Neural progenitor cell (in vitro differentiated cells): ENCODE measurements around the gene POLE3. TPM values are rescaled to one million over a fixed set of nuclear protein-coding genes. Genes with fewer than 3 reads are reported as not detected.
"Not testable (repeated sequence)": the region's sequence is repeated elsewhere in the genome, so short reads cannot be mapped to it uniquely, and the experiment has no call there.

Experiments used
- DNase-seq: peaks from one replicate; pipeline ENCODE4 v3.0.0-alpha.2; 2016; ENCODE audit warnings: low spot score
- H2AFZ ChIP-seq: fragments of 200-600 bp; sonication (generic); replicated peaks from 2 replicates; pipeline ENCODE4 v1.6.1; 2016; ENCODE audit warnings: antibody characterized with exemption
- H3F3A ChIP-seq: fragments of 200-600 bp; sonication (generic); 2 replicates; pipeline ENCODE4 v1.6.1; 2016; ENCODE audit warnings: antibody characterized with exemption, low read depth
- H3K27ac ChIP-seq: fragments of 200-600 bp; sonication (generic); 2 replicates; pipeline ENCODE4 v1.5.1; 2016; ENCODE audit warnings: mild to moderate bottlenecking
- H3K27me3 ChIP-seq: fragments of 200-600 bp; sonication (generic); 2 replicates; pipeline ENCODE4 v1.6.1; 2016; ENCODE audit warnings: mild to moderate bottlenecking, moderate library complexity
- H3K36me3 ChIP-seq: fragments of 200-600 bp; sonication (generic); 2 replicates; pipeline ENCODE4 v1.5.1; 2016
- H3K4me1 ChIP-seq: fragments of 200-600 bp; sonication (generic); 2 replicates; pipeline ENCODE4 v1.6.1; 2016; ENCODE audit warnings: mixed run types
- H3K4me2 ChIP-seq: fragments of 200-600 bp; sonication (generic); 2 replicates; pipeline ENCODE4 v1.6.1; 2016
- H3K4me3 ChIP-seq: fragments of 200-600 bp; sonication (generic); 2 replicates; pipeline ENCODE4 v1.5.1; 2016
- H3K79me2 ChIP-seq: fragments of 200-600 bp; sonication (generic); 2 replicates; pipeline ENCODE4 v1.6.1; 2016; ENCODE audit warnings: low read depth
- H3K9ac ChIP-seq: fragments of 200-600 bp; sonication (generic); 2 replicates; pipeline ENCODE4 v1.6.1; 2016
- H3K9me3 ChIP-seq: fragments of 200-600 bp; sonication (generic); 2 replicates; pipeline ENCODE4 v1.5.1; 2016; ENCODE audit warnings: low read depth
- H4K20me1 ChIP-seq: fragments of 200-600 bp; sonication (generic); 2 replicates; pipeline ENCODE4 v1.6.1; 2016; ENCODE audit warnings: low read depth
- H3K27ac Mint-ChIP-seq: 3 replicates; pipeline ENCODE4 v1.8.0; 2021; ENCODE audit warnings: mixed read lengths
- H3K27me3 Mint-ChIP-seq: 2 replicates; pipeline ENCODE4 v1.8.0; 2022; ENCODE audit warnings: low read depth, mild to moderate bottlenecking, inconsistent platforms, moderate library complexity, mixed read lengths; ENCODE audit not compliant: insufficient read depth
- H3K36me3 Mint-ChIP-seq: 3 replicates; pipeline ENCODE4 v1.8.0; 2021; ENCODE audit warnings: mixed read lengths
- H3K4me1 Mint-ChIP-seq: 3 replicates; pipeline ENCODE4 v1.8.0; 2021; ENCODE audit warnings: mixed read lengths
- H3K4me3 Mint-ChIP-seq: 3 replicates; pipeline ENCODE4 v1.8.0; 2021; ENCODE audit warnings: mild to moderate bottlenecking, moderate library complexity, mixed read lengths
- H3K9me3 Mint-ChIP-seq: 3 replicates; pipeline ENCODE4 v1.8.0; 2020; ENCODE audit warnings: mixed read lengths
- EZH2 ChIP-seq: fragments of 200-600 bp; sonication (generic); IDR thresholded peaks from 2 replicates; pipeline ENCODE4 v1.6.1; 2017; ENCODE audit warnings: antibody characterized with exemption, mild to moderate bottlenecking, moderate library complexity
- EZH2phosphoT487 ChIP-seq: fragments of 200-600 bp; sonication (generic); IDR thresholded peaks from 2 replicates; pipeline ENCODE4 v1.6.1; 2017; ENCODE audit warnings: antibody characterized with exemption
- total RNA-seq: library from RNA; depleted of rRNA; stranded (reverse); fragments of >200 nt; gene quantifications from 2 replicates; pipeline ENCODE4 v1.2.3, GENCODE V29; 2015; ENCODE audit warnings: low replicate concordance
- TF ChIP-seq, protein P1 (sequence below): fragments of 200-600 bp; sonication (generic); IDR thresholded peaks from 2 replicates; pipeline ENCODE4 v1.5.1; 2017; ENCODE audit warnings: antibody characterized with exemption, mild to moderate bottlenecking

POLE3 gene
- total RNA-seq, 1 donor from 2014 or later, result 57.8 TPM

GRCh38 chr9:113368982-113369854 lies 41.3 kb downstream of the POLE3 start:
- no peak overlapping the region for H3K4me3 Mint-ChIP-seq
- H3K27ac ChIP-seq, result no peak overlapping the region
- no peak for DNase-seq
- H3K4me1 Mint-ChIP-seq, result peaks cover 2% of the 10 kb centered on the region
- no peak overlapping the region for H3K4me3 ChIP-seq
- no peaks in the 10 kb centered on the region for H3K79me2 ChIP-seq
- no peaks in the 10 kb centered on the region for H3K9me3 ChIP-seq
- H3K36me3 Mint-ChIP-seq, result no peaks in the 10 kb centered on the region
- H4K20me1 ChIP-seq, result no peaks in the 10 kb centered on the region
- H3K27me3 Mint-ChIP-seq, result peaks cover 7% of the 10 kb centered on the region
- no peaks in the 10 kb centered on the region for H3F3A ChIP-seq
- no peak overlapping the region for H3K27ac Mint-ChIP-seq
- H3K9ac ChIP-seq, result no peak overlapping the region
- no peak overlapping the region for H3K4me2 ChIP-seq
- no peak overlapping the region for H2AFZ ChIP-seq
- H3K4me1 ChIP-seq, result no peaks in the 10 kb centered on the region
- no peaks in the 10 kb centered on the region for H3K9me3 Mint-ChIP-seq
- H3K27me3 ChIP-seq, result no peaks in the 10 kb centered on the region
- TF ChIP-seq, protein P1, sequence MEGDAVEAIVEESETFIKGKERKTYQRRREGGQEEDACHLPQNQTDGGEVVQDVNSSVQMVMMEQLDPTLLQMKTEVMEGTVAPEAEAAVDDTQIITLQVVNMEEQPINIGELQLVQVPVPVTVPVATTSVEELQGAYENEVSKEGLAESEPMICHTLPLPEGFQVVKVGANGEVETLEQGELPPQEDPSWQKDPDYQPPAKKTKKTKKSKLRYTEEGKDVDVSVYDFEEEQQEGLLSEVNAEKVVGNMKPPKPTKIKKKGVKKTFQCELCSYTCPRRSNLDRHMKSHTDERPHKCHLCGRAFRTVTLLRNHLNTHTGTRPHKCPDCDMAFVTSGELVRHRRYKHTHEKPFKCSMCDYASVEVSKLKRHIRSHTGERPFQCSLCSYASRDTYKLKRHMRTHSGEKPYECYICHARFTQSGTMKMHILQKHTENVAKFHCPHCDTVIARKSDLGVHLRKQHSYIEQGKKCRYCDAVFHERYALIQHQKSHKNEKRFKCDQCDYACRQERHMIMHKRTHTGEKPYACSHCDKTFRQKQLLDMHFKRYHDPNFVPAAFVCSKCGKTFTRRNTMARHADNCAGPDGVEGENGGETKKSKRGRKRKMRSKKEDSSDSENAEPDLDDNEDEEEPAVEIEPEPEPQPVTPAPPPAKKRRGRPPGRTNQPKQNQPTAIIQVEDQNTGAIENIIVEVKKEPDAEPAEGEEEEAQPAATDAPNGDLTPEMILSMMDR, result no peak
- TF ChIP-seq EZH2 (no peak), EZH2phosphoT487 (no peak)
- H3K36me3 ChIP-seq, result no peaks in the 10 kb centered on the region

DNA sequence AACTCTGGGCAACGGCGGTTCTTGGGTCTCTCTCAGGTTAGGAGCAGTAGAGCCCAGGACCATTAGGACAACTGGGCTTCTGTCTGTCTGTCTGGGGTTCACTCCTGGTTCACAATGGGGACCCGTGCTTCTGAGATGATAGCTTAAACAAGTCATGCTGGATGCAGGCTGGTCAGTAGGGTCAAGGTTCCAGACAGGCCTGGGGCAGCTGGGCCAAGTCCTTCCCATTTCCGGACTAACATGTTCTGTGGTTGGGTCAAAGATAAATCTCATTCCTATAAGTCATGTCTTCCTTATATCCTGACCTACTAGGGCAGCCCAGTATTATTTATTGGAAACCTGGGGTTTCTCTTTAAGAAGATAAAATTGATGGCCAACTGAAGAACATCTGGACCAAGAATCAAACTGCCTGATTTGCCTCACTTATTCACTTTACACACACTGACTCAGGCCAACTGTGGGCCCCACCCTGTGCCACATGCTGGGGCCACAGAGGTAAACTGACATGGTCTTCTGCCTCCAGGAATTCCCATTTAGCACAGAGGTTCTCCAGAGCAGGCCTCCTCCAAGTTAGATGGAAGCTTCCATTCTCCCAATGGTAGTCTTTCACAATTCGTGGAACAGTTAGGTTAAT lies 42.0 kb downstream of the POLE3 start:
- Histone ChIP-seq H3K4me1 (no peaks in the 10 kb centered on the region), H3K4me2 (no peak overlapping the region), H4K20me1 (no peaks in the 10 kb centered on the region), H3K27ac (no peak overlapping the region), H3K9ac (no peak overlapping the region), H3F3A (no peaks in the 10 kb centered on the region), H3K4me3 (no peak overlapping the region), H2AFZ (no peak overlapping the region), H3K36me3 (no peaks in the 10 kb centered on the region), H3K79me2 (no peaks in the 10 kb centered on the region), H3K27me3 (no peaks in the 10 kb centered on the region), H3K9me3 (no peaks in the 10 kb centered on the region)
- Mint-ChIP-seq H3K4me1 (peaks cover 3% of the 10 kb centered on the region), H3K27ac (peak overlapping the region; percentile 85), H3K9me3 (no peaks in the 10 kb centered on the region), H3K4me3 (no peak overlapping the region), H3K36me3 (no peaks in the 10 kb centered on the region), H3K27me3 (peaks cover 7% of the 10 kb centered on the region)
- TF ChIP-seq, protein P1, result no peak
- TF ChIP-seq EZH2phosphoT487 (no peak), EZH2 (no peak)
- no peak for DNase-seq

DNA sequence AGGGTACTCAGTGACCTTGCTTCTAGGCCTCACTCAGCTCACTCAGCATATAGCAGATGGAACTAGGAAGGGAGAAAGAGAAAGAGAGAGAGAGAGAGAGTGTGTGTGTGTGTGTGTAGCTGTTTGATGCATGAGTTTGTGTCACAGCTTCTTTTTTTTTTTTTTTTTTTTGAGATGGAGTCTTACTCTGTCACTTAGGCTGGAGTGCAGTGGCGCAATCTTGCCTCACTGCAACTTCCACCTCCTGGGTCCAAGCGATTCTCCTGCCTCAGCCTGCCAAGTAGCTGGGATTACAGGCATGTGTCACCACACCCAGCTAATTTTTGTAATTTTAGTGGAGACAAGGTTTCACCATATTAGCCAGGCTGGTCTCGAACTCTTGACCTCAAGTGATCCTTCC lies 44.8 kb downstream of the POLE3 start:
- H3K9me3 Mint-ChIP-seq, H2AFZ ChIP-seq, H3K27ac ChIP-seq, DNase-seq, H3K36me3 Mint-ChIP-seq, H3K27ac Mint-ChIP-seq, H3K4me1 ChIP-seq, H3K36me3 ChIP-seq, H3K27me3 Mint-ChIP-seq, H3K27me3 ChIP-seq, H3K4me3 ChIP-seq, H3K79me2 ChIP-seq, H3F3A ChIP-seq, H4K20me1 ChIP-seq, H3K9me3 ChIP-seq, H3K4me3 Mint-ChIP-seq, H3K4me2 ChIP-seq, H3K9ac ChIP-seq: not testable (repeated sequence)
- peaks cover 18% of the 10 kb centered on the region for H3K4me1 Mint-ChIP-seq

- no peaks in the 10 kb centered on the region for H3K27me3 ChIP-seq
- no peak overlapping the region for H2AFZ ChIP-seq
- peaks cover 18% of the 10 kb centered on the region for H3K4me1 Mint-ChIP-seq
- no peak overlapping the region for H3K27ac Mint-ChIP-seq
- no peak overlapping the region for H3K4me3 Mint-ChIP-seq
- H3K27me3 Mint-ChIP-seq, result peaks cover 4% of the 10 kb centered on the region
- no peak for TF ChIP-seq EZH2
- TF ChIP-seq, protein P1, result no peak
- TF ChIP-seq EZH2phosphoT487, result no peak
- peaks cover 3% of the 10 kb centered on the region for H3K9me3 Mint-ChIP-seq
- H3K27ac ChIP-seq, result no peak overlapping the region
- no peaks in the 10 kb centered on the region for H3K4me1 ChIP-seq
- no peak for DNase-seq
- H3K36me3 Mint-ChIP-seq, result no peaks in the 10 kb centered on the region
- no peaks in the 10 kb centered on the region for H3K36me3 ChIP-seq
- H3K4me2 ChIP-seq, result no peak overlapping the region
- no peaks in the 10 kb centered on the region for H3K9me3 ChIP-seq
- H3F3A ChIP-seq, result no peaks in the 10 kb centered on the region
- H4K20me1 ChIP-seq, result no peaks in the 10 kb centered on the region
- H3K79me2 ChIP-seq, result no peaks in the 10 kb centered on the region
- no peak overlapping the region for H3K4me3 ChIP-seq
- no peak overlapping the region for H3K9ac ChIP-seq
These were observed 45.5 kb downstream of the POLE3 start for GRCh38 chr9:113364951-113365350.
